Ishikawa (cell line): ENCODE results near the gene ZNF850.

Experiments used
- CREB1 ChIP-seq: IDR thresholded peaks from 2 replicates; pipeline ENCODE4 v1.6.1; 2012; ENCODE audit warnings: low read depth
- EGR1 ChIP-seq: IDR thresholded peaks from 2 replicates; pipeline ENCODE4 v1.6.1; 2012
- EP300 ChIP-seq: IDR thresholded peaks from 2 replicates; pipeline ENCODE4 v1.6.1; 2012; ENCODE audit warnings: borderline replicate concordance
- FOXM1 ChIP-seq: IDR thresholded peaks from 2 replicates; pipeline ENCODE4 v1.6.1; 2012; ENCODE audit warnings: low read depth, borderline replicate concordance
- REST ChIP-seq: IDR thresholded peaks from 2 replicates; pipeline ENCODE4 v1.6.1; 2012; ENCODE audit warnings: low read depth, mild to moderate bottlenecking
- TAF1 ChIP-seq: IDR thresholded peaks from 2 replicates; pipeline ENCODE4 v1.6.1; 2012; ENCODE audit warnings: low read depth, mild to moderate bottlenecking
- USF1 ChIP-seq: IDR thresholded peaks from 2 replicates; pipeline ENCODE4 v1.6.1; 2012

DNA sequence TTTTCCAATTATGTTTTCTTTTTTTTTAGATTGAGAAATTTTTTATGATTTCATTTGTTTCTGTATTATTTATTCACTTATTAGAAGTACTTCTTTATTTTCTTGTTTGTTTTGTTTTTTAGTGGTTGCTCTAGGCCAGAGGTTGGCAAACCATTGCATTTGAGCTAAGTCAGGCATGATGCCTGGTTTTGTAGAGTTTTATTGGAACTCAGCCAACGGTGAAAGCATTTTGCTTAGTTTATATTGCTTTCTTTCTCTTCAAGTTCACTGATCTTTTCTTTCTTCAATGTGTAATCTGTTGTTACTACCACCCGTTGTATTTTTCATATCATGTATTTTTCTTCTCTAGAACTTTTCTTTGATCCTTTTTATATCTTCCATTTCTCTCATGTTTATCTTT is 65.5 kb downstream of the ZNF850 start:
- no peak for TF ChIP-seq EP300
- no peak for TF ChIP-seq EGR1
- no peak for TF ChIP-seq FOXM1
- no peak for TF ChIP-seq REST
- TF ChIP-seq USF1, result no peak
- no peak for TF ChIP-seq TAF1
- no peak for TF ChIP-seq CREB1
